Activated CD8-positive, alpha-beta T cell treated with anti-CD3 and anti-CD28 coated beads for 36 hours (primary cell): ENCODE results near the gene PAPSS1. TPM values are rescaled to one million over a fixed set of nuclear protein-coding genes. Genes with fewer than 3 reads are reported as not detected.

Experiments used
- ATAC-seq: fragments of 200-7000 bp; cut with Tn5 transposase; one replicate; pipeline ENCODE4 v1.10.0; 2021; ENCODE audit warnings: mild to moderate bottlenecking, moderate library complexity
- CTCF ChIA-PET: fragments of 350-600 bp; sonication (Branson Sonifier 250); formaldehyde crosslinking; loops from one replicate; lab custom pipeline; 2021; ENCODE audit warnings: antibody characterized with exemption; lab: Charles Lee
- POLR2A ChIA-PET: fragments of 350-600 bp; sonication (Branson Sonifier 250); formaldehyde crosslinking; loops from one replicate; lab custom pipeline; 2021; ENCODE audit warnings: antibody characterized with exemption; lab: Charles Lee
- DNase-seq: peaks from one replicate; pipeline ENCODE4 v3.0.0-alpha.2; 2020
- H3K27ac Mint-ChIP-seq: one replicate; pipeline ENCODE4 v1.8.0; 2021; ENCODE audit warnings: mild to moderate bottlenecking, mixed read lengths
- H3K27me3 Mint-ChIP-seq: one replicate; pipeline ENCODE4 v1.8.0; 2021; ENCODE audit warnings: mixed read lengths
- H3K36me3 Mint-ChIP-seq: one replicate; pipeline ENCODE4 v1.8.0; 2021; ENCODE audit warnings: low read depth, mixed read lengths
- H3K4me1 Mint-ChIP-seq: one replicate; pipeline ENCODE4 v1.8.0; 2021; ENCODE audit warnings: low read depth, mixed read lengths
- H3K4me3 Mint-ChIP-seq: one replicate; pipeline ENCODE4 v1.8.0; 2021; ENCODE audit warnings: mild to moderate bottlenecking, moderate library complexity, mixed read lengths
- H3K9me3 Mint-ChIP-seq: one replicate; pipeline ENCODE4 v1.8.0; 2021; ENCODE audit warnings: mixed read lengths
- CTCF ChIP-seq: fragments of 200-600 bp; IDR thresholded peaks from one replicate; pipeline ENCODE4 v1.8.0; 2022; ENCODE audit warnings: antibody characterized with exemption, mild to moderate bottlenecking
- intact Hi-C: fragments of 100-400 bp; cut with micrococcal nuclease; formaldehyde crosslinking; loops from one replicate; pipeline ENCODE4 v1.10.0; 2022
- total RNA-seq, 2 experiments: library from RNA; stranded (reverse); gene quantifications; one replicate each; pipeline ENCODE4 v1.2.3, GENCODE V29; 2021

The PAPSS1 gene
- total RNA-seq, 2 experiments from 2014 or later: 29.5 to 31.1 TPM

- H3K27ac Mint-ChIP-seq: no peak overlapping the region
- intact Hi-C loops: no loop called here
- ATAC-seq: no peak
Measured at GRCh38 chr4:107624024-107624423, 96.0 kb downstream of the PAPSS1 start.

GRCh38 chr4:107622006-107622405 lies 98.0 kb downstream of the PAPSS1 start:
- peaks cover 2% of the 10 kb centered on the region for H3K4me1 Mint-ChIP-seq
- ATAC-seq (no peak), DNase-seq (no peak)
- ChIA-PET CTCF (no interaction called here), POLR2A (no interaction called here)
- H3K27me3 Mint-ChIP-seq: no peaks in the 10 kb centered on the region
- no peak for TF ChIP-seq CTCF
- peaks cover 30% of the 10 kb centered on the region for H3K36me3 Mint-ChIP-seq
- H3K4me3 Mint-ChIP-seq: no peak overlapping the region
- peaks cover 2% of the 10 kb centered on the region for H3K9me3 Mint-ChIP-seq
- no peak overlapping the region for H3K27ac Mint-ChIP-seq
- intact Hi-C loops: no loop called here

More at GRCh38 chr4:107624024-107624423, 96.0 kb downstream of the PAPSS1 start:
- ChIA-PET POLR2A (no interaction called here), CTCF (no interaction called here)
- H3K27me3 Mint-ChIP-seq: no peaks in the 10 kb centered on the region
- H3K4me3 Mint-ChIP-seq: no peak overlapping the region
- no peak for DNase-seq
- H3K4me1 Mint-ChIP-seq: peaks cover 2% of the 10 kb centered on the region
- H3K9me3 Mint-ChIP-seq: peaks cover 2% of the 10 kb centered on the region
- peaks cover 27% of the 10 kb centered on the region for H3K36me3 Mint-ChIP-seq
- TF ChIP-seq CTCF: no peak

GRCh38 chr4:107619731-107620130 lies 100.3 kb downstream of the PAPSS1 start:
- peaks cover 2% of the 10 kb centered on the region for H3K4me1 Mint-ChIP-seq
- TF ChIP-seq CTCF: no peak
- peaks cover 2% of the 10 kb centered on the region for H3K9me3 Mint-ChIP-seq
- peaks cover 25% of the 10 kb centered on the region for H3K36me3 Mint-ChIP-seq
- no peaks in the 10 kb centered on the region for H3K27me3 Mint-ChIP-seq
- POLR2A ChIA-PET: no interaction called here
- intact Hi-C loops: no loop called here
- H3K27ac Mint-ChIP-seq: no peak overlapping the region
- no peak overlapping the region for H3K4me3 Mint-ChIP-seq
- DNase-seq (no peak), ATAC-seq (no peak)
- CTCF ChIA-PET: no interaction called here

GRCh38 chr4:107619066-107619465 lies 101.0 kb downstream of the PAPSS1 start:
- intact Hi-C loops: no loop called here
- Mint-ChIP-seq H3K9me3 (peaks cover 2% of the 10 kb centered on the region), H3K4me1 (peaks cover 2% of the 10 kb centered on the region), H3K27me3 (no peaks in the 10 kb centered on the region), H3K4me3 (no peak overlapping the region), H3K27ac (no peak overlapping the region), H3K36me3 (peaks cover 25% of the 10 kb centered on the region)
- POLR2A ChIA-PET: no interaction called here
- ATAC-seq: no peak
- CTCF ChIA-PET: no interaction called here
- no peak for TF ChIP-seq CTCF
- DNase-seq: no peak

- ChIA-PET CTCF (no interaction called here), POLR2A (no interaction called here)
- ATAC-seq: no peak
- H3K36me3 Mint-ChIP-seq: peaks cover 22% of the 10 kb centered on the region
- H3K4me3 Mint-ChIP-seq: no peak overlapping the region
- peaks cover 2% of the 10 kb centered on the region for H3K4me1 Mint-ChIP-seq
- intact Hi-C loops: no loop called here
- no peak for TF ChIP-seq CTCF
- no peaks in the 10 kb centered on the region for H3K27me3 Mint-ChIP-seq
- no peak overlapping the region for H3K27ac Mint-ChIP-seq
- peaks cover 2% of the 10 kb centered on the region for H3K9me3 Mint-ChIP-seq
- no peak for DNase-seq
Measured at GRCh38 chr4:107618656-107619055, 101.4 kb downstream of the PAPSS1 start.
